DMS153 treated with DMSO at 0.1 percent for 48 hours (cell line): ENCODE results near the gene F11.
"Not testable (repeated sequence)": the region's sequence is repeated elsewhere in the genome, so short reads cannot be mapped to it uniquely, and the experiment has no call there.

ENCODE experiments used
- DNase-seq: peaks from one replicate; lab custom pipeline; 2025; ENCODE audit not compliant: unreplicated experiment; lab: John Stamatoyannopoulos, UW

Gene F11

GRCh38 chr4:186298031-186298647, 32.1 kb downstream of the F11 start:
- no peak for DNase-seq

DNA sequence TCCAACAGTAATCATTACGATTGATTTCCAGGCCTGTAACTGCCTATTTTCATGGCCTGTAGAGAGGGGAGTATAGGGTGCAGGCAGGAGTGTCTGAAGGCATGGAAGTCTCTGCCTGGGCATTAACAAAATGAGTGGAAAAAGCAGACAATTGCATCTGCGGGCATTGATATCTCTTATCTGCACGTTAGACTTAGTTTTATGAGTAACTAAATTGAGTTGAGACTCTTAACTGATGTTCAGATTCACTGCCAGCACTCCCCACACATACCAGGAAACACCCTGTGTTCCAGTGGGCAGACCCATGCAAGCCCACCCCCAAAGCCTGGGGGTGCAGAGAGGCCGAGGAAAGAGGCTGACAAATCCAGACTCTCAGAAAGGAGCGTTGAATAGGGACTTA, 33.3 kb downstream of the F11 start:
- DNase-seq: no peak

GRCh38 chr4:186300659-186301390, 34.8 kb downstream of the F11 start:
- no peak for DNase-seq

- no peak for DNase-seq
Measured at GRCh38 chr4:186304216-186304615, 38.2 kb downstream of the F11 start.

GRCh38 chr4:186304866-186305505, 39.0 kb downstream of the F11 start:
- DNase-seq: no peak

DNA sequence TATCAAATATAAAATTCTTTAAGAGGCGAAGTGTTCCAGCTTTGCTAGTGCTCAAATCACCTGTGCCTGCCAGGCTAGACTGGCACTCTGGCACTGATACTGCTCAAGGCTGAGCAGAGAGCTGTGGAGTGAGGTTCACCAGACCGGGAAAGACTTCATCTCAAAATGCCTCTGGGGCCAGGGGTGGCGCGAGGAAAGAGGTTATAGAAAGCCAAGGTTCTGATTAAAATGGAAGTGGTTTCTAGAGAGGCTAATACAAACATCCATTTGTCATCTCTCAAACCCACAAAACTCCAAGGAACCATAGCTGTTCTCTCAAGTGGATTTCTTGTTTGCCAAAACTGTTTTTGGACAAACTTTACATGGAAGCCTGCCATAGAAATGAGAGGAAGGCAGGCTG, 41.5 kb downstream of the F11 start:
- no peak for DNase-seq

DNA sequence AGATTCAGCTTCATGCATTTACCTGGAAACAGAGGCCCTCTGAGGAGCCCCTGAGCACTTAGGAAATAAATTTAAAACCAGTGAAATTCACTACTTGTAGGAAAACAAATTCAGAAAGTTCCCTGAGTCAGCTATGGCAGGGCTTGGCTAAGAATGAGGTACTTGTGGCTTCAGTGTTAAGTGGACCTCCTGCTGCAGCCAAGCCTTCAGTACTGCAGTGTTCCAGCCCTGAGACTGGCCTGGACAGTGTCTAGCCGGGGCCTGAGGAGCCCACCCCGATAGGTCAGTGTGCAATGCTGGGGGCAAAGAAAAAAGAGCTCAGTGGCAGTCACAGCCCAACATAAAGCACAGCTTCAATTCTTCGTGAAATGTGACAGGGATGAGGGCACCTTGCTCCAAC, 41.9 kb downstream of the F11 start:
- no peak for DNase-seq

GRCh38 chr4:186318481-186318880, 52.5 kb downstream of the F11 start:
- DNase-seq: no peak

DNA sequence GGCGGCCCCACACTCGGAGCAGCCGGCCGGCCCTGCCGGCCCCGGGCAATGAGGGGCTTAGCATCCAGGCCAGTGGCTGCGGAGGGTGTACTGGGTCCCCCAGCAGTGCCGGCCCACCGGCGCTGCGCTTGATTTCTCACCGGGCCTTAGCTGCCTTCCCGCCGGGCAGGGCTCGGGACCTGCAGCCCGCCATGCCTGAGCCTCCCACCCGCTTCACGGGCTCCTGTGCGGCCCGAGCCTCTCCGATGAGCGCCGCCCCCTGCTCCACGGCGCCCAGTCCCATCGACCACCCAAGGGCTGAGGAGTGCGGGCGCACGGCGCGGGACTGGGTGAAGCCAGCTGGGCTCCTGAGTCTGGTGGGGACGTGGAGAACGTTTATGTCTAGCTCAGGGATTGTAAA, 58.7 kb downstream of the F11 start:
- DNase-seq: not testable (repeated sequence)

GRCh38 chr4:186326391-186326790, 60.4 kb downstream of the F11 start:
- no peak for DNase-seq

DNA sequence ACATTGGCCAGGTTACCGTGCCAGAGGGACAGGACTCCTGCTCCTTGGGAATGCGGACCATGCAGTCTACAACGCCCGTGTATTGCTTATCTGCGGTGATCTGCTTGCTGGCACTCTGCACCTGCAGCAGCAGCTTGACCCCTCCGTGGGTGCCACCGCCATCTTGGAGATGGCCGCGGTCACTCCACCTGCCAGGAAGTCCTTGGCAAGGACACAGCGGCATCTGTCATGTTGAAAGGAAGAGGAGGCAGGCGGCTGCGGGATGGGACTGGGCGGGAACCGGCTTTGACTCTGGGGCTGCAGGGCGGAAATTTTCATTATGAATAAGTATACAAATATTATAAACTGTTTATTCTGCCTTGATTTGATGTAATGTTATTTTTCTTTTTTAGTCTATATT, 63.4 kb downstream of the F11 start:
- DNase-seq: no peak

- no peak for DNase-seq
Measured at GRCh38 chr4:186330368-186330767, 64.4 kb downstream of the F11 start.

DNA sequence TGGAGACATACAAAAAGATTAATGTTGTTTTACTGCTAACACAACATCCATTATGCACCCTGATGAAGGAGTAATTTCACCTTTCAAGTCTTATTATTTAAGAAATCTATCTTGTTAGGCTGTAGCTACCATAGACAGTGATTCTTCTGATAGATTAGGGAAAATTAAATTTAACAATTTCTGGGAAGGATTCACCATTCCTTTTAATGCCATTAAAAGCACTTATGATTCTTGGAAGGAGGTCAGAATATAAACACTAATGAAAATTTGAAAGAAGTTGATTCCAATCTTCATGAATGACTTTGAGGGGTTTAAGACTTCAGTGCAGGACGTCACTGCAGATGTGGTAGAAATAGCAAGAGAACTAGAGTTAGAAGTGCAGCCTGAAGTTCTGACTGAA, 69.8 kb downstream of the F11 start:
- DNase-seq: no peak
